HG02943 (cell line): ENCODE measurements around the gene TRIM31.

Source experiments
- ATAC-seq: cut with Tn5 transposase; IDR thresholded peaks from one replicate; pipeline ENCODE4 v1.9.1; 2021; ENCODE audit warnings: mild to moderate bottlenecking, low read depth, moderate library complexity; ENCODE audit not compliant: unreplicated experiment

TRIM31 gene

DNA sequence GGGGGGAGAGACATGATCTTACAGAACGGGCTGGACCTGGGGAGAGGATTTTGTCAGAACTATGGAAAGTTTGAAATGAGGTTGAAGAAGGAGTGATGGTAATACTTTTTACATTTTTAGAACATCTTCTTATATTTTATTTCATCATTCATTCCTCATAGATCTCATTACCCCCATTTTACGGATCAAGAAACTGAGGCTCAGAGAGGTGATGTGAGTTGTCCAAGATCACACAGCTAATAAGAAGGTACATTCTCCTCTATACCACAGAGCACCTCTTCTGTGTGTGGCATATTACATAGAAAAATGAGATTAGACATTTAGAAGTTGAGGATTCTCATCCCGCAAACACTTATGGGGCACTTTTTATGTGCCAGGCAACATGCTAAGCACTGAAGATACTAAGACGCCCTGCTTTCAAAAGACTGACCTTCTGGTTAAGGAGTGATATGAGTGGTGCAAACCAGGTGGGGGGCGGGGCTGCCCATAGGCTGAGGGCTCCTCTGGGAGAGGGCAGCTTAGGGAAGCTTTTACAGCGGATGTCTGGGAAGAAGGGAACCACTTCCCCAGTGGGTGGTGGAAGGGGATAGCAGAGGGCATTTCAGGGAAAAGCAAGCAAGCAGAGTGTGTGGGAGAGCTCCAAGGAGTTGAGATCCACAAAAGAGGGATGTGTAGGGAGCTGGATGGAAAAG is 19.9 kb downstream of the TRIM31 start:
- no peak for ATAC-seq

DNA sequence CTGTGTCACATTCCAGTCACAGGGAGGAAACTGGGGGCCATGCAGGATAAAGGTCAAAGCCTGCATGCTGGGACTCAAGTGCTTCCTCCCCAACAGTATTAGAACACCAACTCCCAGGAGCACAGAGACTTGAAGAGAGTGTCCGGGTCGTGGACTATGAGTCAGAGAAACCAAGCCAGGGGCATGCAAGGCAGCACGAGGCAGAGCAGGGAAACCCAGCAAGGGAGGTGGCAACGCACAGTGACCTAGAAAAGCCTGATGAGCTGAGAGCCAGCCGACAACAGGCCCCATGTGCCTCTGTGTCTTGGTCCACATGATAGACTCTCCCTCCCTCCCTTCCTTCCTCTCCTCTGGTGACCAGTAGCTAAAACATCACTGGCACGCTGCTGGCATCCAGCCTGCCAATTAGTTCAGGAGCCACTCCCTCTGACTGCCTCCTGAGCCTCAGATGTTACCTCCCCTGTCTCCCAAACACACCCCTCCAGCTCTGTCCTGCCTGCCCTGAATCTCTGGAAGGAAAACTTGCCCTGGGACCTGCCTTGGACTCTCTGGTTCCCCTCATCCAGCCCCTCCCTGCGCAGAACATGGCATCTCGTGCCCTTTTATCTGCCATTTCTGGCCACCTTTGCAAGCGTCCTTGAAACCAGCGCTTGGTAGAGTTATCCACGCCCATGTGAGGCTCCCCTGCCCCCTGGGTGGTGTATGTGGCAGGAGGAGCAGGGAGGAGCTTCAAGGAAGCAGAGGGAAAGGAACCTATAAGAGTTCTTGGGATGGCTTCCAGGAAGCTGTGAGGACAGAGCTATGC is 21.1 kb downstream of the TRIM31 start:
- no peak for ATAC-seq

- ATAC-seq: no peak
Measured at GRCh38 chr6:30087876-30088275, 25.0 kb downstream of the TRIM31 start.

GRCh38 chr6:30077218-30077617 is 35.7 kb downstream of the TRIM31 start:
- no peak for ATAC-seq

DNA sequence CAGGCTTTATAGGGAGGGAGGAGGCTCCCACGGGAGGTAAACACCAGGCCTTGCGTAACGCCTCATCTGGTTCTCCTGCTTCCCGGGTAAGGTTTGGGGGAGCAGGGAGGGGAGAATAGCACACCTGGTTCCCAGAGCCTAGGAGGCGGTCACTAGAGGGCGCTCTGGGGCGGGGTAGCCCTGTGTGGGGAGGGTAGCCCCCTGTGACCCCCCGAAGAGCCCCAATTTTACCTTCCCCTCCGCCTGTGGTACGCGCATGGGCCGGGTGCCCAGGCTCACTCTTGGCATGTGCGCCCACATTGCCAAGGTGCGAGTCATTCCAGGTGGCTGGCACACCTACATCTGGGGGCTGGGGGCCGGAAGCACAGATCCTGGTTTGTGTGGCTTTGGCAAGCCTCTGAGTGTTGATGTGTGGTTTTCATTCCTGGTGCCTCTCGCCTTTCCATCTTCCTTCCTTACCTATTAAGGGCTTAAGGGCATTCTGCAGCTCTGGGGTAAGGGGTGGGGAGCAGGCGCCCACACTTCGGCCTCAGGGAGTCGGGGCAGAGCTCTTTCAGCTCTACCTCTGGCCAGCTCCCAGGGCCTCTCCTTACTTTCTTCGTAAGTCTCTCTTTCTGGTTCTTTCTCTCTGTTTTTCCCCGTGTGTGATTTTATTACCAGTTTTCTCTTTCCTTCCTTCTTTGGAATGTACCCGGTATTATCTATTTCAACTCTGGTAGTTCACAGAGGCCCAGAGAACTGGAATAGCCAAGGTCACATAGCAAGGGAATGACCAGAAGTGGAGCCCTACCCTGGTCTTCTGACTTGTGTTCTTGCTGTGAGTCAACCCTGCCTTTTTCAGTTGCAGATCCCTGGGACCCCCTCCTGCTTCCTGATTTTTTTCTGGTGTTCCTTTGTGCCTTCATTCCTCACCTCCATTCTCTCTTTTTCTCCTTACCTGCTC is 36.8 kb downstream of the TRIM31 start:
- ATAC-seq: no peak

GRCh38 chr6:30075094-30075789 is 37.6 kb downstream of the TRIM31 start, which contains the start of gene RNF39:
Gene RNF39, minus strand, starts transcription at chr6:30075769. Its CDS starts 184 bp downstream, at chr6:30075585.
- no peak for ATAC-seq

- no peak for ATAC-seq
Measured at GRCh38 chr6:30074331-30075093, 38.4 kb downstream of the TRIM31 start.

DNA sequence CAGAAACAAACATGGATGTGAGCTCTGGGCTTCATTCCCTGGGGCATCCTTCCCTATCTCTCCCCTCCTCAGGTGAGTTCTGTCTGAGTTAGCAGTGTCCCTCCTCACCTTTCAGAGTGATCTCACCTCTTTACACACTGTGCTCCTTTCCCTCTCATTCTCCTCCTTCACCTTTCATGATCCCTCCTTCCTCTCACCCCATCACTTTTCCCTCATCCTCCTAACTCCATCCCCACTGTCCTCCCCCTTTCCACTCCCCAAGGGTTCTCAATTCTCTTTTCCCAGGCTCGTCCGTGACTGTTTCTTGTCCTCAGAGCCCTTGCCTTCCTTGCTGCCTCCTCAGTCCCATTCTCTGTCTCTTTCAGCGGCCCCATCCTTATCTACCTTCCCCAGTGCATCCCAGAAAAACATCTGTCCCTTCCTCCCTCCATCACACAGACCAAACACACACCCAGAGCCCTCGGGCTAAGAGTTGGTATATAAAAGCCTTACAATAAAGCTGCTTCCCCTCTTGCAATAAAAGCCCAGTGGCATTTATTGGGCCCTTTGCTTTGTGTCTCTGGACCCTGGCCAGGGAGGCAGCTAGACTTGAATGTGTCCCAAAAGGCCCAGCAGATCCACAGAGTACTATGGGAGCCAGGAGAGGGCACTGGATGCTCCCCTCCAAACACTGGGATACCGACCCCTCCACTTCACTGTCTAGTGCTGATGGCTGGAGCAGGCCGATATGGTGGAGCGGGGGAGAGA is 39.2 kb downstream of the TRIM31 start:
- no peak for ATAC-seq

DNA sequence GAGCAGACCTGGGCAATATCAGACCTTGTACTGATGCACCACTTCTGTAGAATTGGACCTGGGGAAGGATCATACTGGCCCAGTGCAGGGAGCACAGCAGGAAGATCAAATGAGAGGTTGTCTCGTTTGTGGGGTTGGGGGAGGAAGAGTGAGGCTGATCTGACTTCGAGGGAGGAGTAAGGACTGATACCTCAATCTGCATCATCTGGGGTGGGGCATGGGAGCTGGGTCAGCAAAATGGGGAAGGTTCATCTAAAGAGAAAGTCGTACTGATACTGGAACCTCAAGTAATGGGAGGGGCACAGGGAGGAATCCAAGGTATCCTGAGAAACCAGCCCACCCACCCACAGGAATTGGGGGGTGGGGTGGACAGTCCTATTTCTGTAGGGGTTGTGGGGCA is 41.0 kb downstream of the TRIM31 start:
- no peak for ATAC-seq

DNA sequence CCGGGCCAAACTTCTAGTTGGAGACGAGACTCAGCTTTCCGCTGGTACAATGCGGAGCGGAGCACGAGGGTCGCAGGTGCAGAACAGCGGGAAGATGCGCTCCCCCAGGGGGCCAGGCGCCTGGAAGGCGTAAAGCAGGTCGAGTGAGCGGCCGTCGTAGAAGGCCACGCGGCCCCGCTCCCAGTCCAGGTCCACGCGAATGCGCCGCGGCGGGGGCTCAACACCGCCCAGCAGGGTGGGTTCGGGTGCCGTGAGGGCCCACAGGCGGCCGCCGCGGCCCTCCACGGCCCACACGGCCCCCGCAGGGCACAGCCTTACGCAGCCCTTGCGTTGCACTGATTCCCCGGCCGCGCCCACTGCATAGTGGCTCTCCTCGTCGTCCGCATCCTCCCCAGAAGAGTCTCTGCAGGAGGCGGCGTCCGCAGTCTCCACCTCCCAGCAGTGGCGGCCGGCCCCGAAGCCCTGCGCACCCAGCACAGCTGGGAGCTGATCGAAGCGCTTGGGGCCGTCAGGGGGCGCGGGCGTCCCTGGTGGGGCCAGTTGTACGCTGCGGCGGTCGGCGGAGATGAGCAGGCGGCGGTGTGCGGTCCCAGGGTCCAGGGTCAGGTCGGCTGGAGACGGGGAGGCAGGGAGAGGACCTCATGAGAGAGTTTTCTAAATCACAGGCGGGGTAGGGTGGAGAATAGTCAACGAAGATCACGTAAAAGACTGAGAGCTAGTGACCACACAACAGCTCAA is 41.6 kb downstream of the TRIM31 start:
- no peak for ATAC-seq

DNA sequence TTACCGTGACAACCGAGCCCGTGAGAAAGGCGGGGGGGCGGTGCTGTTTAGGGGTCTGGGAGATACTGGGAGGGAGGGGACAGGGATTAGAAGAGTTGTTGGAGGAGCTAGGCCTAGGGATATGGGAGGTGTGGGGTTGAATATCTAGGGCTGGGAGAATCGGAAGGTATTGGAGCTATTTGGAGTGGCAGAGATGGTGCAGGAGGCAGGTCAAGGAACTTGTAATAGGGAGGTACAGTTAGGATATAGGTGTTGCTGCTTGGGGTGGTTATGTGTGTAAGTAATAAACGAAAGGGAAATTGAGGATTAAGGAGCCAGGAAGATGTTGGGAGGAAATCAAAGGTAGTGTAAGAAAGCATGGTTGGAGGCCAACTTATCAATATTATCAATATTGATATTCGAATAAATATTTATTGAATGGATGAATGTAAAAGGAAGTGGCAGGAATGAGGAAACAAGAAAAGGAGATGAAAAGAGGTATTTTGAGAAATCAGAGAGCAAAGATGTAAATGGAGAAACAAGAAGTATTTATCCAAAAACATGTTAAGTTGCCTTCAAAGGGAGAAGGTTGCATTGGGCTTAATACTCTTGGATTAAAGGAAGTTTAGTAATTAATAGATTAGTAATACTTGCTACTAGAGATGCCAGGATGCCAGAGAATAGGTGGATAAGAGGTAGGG is 45.3 kb downstream of the TRIM31 start:
- no peak for ATAC-seq

DNA sequence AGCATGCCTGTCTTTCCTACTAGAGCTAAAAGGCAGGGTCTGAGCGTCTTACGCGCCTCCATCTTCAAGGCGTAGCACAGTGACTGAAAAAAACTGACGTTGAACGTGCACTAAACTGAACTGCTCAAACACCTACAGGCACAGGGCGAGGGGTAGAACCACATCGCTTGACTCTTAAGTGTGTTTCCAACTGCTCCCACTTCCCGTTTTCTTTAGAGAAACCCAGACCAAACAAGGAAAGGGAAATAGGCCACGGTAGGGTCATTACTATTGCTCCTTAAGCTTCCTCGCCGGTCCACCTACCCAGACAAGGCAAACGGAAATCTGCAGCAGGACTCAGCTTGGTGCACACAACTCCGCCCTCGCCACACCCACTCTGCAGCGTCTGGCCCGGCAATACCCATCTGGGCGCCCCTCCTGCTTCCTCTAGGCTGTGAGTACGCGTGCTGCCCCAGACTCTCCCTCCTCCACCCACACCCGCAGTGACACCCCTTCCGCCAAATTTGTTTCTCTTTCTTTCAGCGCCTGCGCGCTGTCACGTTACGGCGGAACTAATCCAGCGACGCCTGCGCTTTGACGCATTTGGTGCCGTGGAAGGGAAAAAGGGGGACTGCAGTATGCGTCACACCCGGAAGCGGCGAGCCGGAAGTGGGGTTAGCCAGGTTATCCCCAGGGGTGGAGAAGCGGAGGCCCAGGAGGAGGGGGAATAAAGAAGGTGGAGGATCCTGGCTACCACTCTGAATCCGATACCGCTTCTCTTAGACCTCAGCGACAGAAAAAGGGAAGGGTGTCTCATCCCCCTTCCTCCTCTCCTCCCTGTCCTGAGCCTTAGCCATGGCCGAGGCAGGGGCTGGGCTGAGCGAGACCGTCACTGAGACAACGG is 46.1 kb downstream of the TRIM31 start, which contains the start of gene PPP1R11:
Gene PPP1R11 (plus strand): TSS at position 622 of the 883 bp plus-strand sequence. CDS start 213 bp downstream, at position 835.
- peak; percentile 91 for ATAC-seq

GRCh38 chr6:30066082-30066481 is 46.8 kb downstream of the TRIM31 start:
- ATAC-seq: no peak

DNA sequence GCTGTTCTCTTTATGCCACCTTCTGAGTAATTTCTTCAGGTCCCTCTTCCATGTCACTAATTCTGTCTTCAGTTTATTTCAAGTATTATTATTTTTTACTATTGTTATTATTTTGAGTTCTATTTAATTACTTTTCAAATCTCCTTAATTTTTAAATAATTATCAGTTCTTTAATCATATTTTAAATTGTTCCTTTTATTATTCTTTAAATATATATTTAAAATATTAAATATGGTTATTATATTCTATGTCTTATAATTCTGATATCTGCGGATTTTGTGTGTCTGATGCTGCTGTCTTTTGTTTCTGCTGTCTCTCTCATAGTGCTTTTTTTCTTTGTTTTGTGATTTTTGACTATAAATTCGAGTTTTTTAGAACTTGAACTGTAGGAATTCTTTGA is 49.6 kb downstream of the TRIM31 start:
- ATAC-seq: no peak

DNA sequence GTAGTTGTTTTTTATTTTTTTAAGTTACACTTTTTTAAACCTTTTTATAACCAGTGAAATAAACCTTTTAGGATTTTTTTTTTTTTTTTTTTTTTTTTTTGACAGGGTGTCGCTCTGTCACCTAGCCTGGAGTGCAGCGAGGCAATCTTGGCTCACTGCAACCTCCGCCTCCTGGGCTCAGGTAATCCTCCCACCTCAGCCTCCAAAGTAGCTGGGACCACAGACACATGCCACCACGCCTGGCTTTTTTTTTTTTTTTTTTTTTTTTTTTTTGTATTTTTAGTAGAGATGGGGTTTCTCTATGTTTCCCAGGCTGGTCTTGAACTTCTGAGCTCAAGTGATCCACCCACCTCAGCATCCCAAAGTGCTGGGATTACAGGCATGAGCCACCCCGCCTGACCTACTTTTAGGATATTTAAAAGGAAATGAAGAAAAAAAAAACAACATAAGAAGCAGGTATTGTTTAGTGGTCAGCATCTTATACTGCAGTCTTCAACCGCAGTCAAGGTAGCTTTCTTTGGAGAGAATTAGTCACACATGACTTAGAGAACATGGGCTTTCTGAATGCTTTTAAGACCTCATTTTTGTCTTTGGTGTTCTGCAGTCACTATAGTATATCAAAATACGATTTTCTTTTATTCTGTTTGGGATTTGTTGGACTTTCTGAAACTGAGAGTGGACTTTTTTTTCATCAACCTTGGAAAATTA is 50.3 kb downstream of the TRIM31 start:
- ATAC-seq: no peak
